HL-60 (cell line): ENCODE measurements around the gene MGAT5.

ENCODE experiments used
- CTCF ChIP-seq: IDR thresholded peaks from one replicate; pipeline ENCODE4 v1.5.1; 2011; ENCODE audit warnings: low read length, control low read depth, inconsistent platforms; ENCODE audit not compliant: insufficient read depth
- POLR2AphosphoS5 ChIP-seq: IDR thresholded peaks from 2 replicates; pipeline ENCODE4 v1.6.1; 2012; ENCODE audit warnings: low read depth
- REST ChIP-seq: IDR thresholded peaks from 2 replicates; pipeline ENCODE4 v1.6.1; 2012; ENCODE audit warnings: low read depth; ENCODE audit not compliant: insufficient replicate concordance

- TF ChIP-seq CTCF, result no peak
- no peak for TF ChIP-seq REST
- TF ChIP-seq POLR2AphosphoS5, result no peak
Observed at GRCh38 chr2:134500211-134500935, 246.5 kb downstream of the MGAT5 start.
